ENCODE data around the gene GZMM.

DNA sequence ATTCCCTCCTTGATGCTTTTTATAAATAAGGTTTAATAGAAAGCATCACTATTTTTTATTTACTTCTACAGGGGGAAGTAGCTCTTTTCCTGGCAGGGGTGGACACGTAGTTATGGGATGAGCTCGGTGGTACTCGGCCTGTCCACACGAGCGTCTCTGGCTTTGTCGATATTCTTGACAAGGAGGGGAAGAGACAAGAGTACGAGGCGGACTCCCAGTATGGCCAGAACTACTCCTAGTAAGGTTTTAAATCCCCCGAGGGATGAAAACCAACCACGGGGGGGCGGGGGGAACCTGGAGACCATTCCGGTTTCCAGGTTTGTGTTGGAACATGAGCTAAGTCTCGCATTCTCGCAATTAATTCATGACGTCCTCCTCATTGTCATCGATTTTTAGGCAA, 23.0 kb downstream of the GZMM start:
- TF ChIP-seq, protein P1, sequence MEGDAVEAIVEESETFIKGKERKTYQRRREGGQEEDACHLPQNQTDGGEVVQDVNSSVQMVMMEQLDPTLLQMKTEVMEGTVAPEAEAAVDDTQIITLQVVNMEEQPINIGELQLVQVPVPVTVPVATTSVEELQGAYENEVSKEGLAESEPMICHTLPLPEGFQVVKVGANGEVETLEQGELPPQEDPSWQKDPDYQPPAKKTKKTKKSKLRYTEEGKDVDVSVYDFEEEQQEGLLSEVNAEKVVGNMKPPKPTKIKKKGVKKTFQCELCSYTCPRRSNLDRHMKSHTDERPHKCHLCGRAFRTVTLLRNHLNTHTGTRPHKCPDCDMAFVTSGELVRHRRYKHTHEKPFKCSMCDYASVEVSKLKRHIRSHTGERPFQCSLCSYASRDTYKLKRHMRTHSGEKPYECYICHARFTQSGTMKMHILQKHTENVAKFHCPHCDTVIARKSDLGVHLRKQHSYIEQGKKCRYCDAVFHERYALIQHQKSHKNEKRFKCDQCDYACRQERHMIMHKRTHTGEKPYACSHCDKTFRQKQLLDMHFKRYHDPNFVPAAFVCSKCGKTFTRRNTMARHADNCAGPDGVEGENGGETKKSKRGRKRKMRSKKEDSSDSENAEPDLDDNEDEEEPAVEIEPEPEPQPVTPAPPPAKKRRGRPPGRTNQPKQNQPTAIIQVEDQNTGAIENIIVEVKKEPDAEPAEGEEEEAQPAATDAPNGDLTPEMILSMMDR (IDR thresholded peaks at IDR 0.05): no peak
- no peak for TF ChIP-seq POLR2A (IDR thresholded peaks at IDR 0.05)

Measured in right lobe of liver (tissue), 4 donors.